Measurements from ENCODE around the gene CUL3. TPM values are rescaled to one million over a fixed set of nuclear protein-coding genes. Genes with fewer than 3 reads are reported as not detected.

CUL3 gene
- total RNA-seq, 1 donor from 2014 or later: 196 TPM

DNA sequence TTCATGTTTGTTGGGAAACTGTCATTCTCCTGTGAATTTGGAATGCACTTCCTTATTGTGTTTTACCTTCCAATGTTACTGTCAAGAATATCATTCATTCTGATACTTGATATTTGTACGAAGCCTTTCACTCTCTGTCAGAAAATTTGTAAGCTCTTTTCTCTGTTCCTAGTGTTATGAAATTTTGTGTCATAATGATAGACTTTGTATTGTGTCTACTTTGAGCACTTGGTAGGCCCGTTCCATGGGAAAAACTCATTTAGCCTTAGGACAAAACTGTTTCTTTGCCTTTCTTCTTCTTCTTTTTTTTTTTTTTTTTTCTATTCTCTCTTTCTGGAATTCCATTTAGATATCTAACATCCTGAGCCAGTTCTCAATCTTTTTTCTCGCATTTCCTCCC lies 131.3 kb downstream of the CUL3 start:
- TF ChIP-seq, protein P1, sequence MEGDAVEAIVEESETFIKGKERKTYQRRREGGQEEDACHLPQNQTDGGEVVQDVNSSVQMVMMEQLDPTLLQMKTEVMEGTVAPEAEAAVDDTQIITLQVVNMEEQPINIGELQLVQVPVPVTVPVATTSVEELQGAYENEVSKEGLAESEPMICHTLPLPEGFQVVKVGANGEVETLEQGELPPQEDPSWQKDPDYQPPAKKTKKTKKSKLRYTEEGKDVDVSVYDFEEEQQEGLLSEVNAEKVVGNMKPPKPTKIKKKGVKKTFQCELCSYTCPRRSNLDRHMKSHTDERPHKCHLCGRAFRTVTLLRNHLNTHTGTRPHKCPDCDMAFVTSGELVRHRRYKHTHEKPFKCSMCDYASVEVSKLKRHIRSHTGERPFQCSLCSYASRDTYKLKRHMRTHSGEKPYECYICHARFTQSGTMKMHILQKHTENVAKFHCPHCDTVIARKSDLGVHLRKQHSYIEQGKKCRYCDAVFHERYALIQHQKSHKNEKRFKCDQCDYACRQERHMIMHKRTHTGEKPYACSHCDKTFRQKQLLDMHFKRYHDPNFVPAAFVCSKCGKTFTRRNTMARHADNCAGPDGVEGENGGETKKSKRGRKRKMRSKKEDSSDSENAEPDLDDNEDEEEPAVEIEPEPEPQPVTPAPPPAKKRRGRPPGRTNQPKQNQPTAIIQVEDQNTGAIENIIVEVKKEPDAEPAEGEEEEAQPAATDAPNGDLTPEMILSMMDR (IDR thresholded peaks at IDR 0.05): no peak
- no peak for TF ChIP-seq EZH2 (IDR thresholded peaks at IDR 0.05)
- TF ChIP-seq EZH2phosphoT487 (IDR thresholded peaks at IDR 0.05): no peak
- Histone ChIP-seq H3K27me3 (no peaks in the 10 kb centered on the region), H3K9ac (no peak overlapping the region), H3K9me3 (ENCODE audit: low read depth) (no peaks in the 10 kb centered on the region), H3K27ac (no peak overlapping the region), H2AFZ (replicated peaks) (no peak overlapping the region), H3K4me3 (no peak overlapping the region), H3K4me2 (no peak overlapping the region), H3K36me3 (no peaks in the 10 kb centered on the region), H3K79me2 (ENCODE audit: low read depth) (no peaks in the 10 kb centered on the region), H3F3A (ENCODE audit: low read depth) (no peaks in the 10 kb centered on the region), H3K4me1 (no peaks in the 10 kb centered on the region), H4K20me1 (ENCODE audit: low read depth) (no peaks in the 10 kb centered on the region)
- Mint-ChIP-seq H3K9me3 (peaks cover 8% of the 10 kb centered on the region), H3K27me3 (ENCODE audit: insufficient read depth, low read depth) (peaks cover 3% of the 10 kb centered on the region), H3K4me3 (no peak overlapping the region), H3K36me3 (no peaks in the 10 kb centered on the region), H3K4me1 (no peaks in the 10 kb centered on the region), H3K27ac (no peak overlapping the region)
- DNase-seq (ENCODE audit: low spot score): no peak

- H3K27me3 Mint-ChIP-seq (ENCODE audit: insufficient read depth, low read depth): no peaks in the 10 kb centered on the region
These were observed 135.7 kb downstream of the CUL3 start for GRCh38 chr2:224449212-224450147.

DNA sequence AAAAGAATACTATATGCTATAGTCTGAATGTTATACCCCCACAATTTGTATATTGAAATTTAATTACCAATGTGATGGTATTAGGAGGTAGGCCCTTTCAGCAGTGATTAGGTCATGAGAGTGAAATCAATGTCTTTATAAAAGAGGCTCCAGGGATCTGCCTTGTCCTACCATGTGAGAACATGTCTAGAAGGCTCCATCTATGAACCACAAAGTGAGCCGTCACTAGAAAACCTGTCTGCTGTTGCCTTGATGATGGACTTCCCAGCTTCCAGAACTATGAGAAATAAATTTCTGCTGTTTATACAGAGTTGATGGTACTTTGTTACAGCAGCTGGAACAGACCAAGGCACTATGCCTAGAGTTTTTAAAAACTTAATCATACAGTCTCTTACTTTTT lies 136.9 kb downstream of the CUL3 start:
- Histone ChIP-seq H3K79me2 (ENCODE audit: low read depth) (no peaks in the 10 kb centered on the region), H3K27me3 (no peaks in the 10 kb centered on the region), H3K9me3 (ENCODE audit: low read depth) (no peaks in the 10 kb centered on the region), H3F3A (ENCODE audit: low read depth) (no peaks in the 10 kb centered on the region), H3K4me1 (no peaks in the 10 kb centered on the region), H4K20me1 (ENCODE audit: low read depth) (no peaks in the 10 kb centered on the region), H3K4me3 (no peak overlapping the region), H3K4me2 (no peak overlapping the region), H3K9ac (no peak overlapping the region), H2AFZ (replicated peaks) (no peak overlapping the region), H3K27ac (no peak overlapping the region), H3K36me3 (no peaks in the 10 kb centered on the region)
- Mint-ChIP-seq H3K27me3 (ENCODE audit: insufficient read depth, low read depth) (peaks cover 4% of the 10 kb centered on the region), H3K4me1 (no peaks in the 10 kb centered on the region), H3K27ac (no peak overlapping the region), H3K4me3 (no peak overlapping the region), H3K36me3 (no peaks in the 10 kb centered on the region), H3K9me3 (peaks cover 7% of the 10 kb centered on the region)
- TF ChIP-seq EZH2phosphoT487 (IDR thresholded peaks at IDR 0.05) (no peak), EZH2 (IDR thresholded peaks at IDR 0.05) (no peak)
- TF ChIP-seq, protein P1 (IDR thresholded peaks at IDR 0.05): no peak
- no peak for DNase-seq (ENCODE audit: low spot score)

More at GRCh38 chr2:224449212-224450147, 135.7 kb downstream of the CUL3 start:
- no peak overlapping the region for H3K4me3 ChIP-seq
- no peaks in the 10 kb centered on the region for H3K9me3 ChIP-seq (ENCODE audit: low read depth)
- Mint-ChIP-seq H3K4me3 (no peak overlapping the region), H3K9me3 (no peaks in the 10 kb centered on the region), H3K27ac (no peak overlapping the region), H3K36me3 (no peaks in the 10 kb centered on the region), H3K4me1 (no peaks in the 10 kb centered on the region)
- no peak for DNase-seq (ENCODE audit: low spot score)
- peak overlapping the region; percentile 26 for H2AFZ ChIP-seq (replicated peaks)
- H3K4me1 ChIP-seq: no peaks in the 10 kb centered on the region
- TF ChIP-seq, protein P1 (IDR thresholded peaks at IDR 0.05): peak; percentile 67
- no peak for TF ChIP-seq EZH2phosphoT487 (IDR thresholded peaks at IDR 0.05)
- H3K27ac ChIP-seq: no peak overlapping the region
- no peak overlapping the region for H3K9ac ChIP-seq
- H4K20me1 ChIP-seq (ENCODE audit: low read depth): no peaks in the 10 kb centered on the region
- no peaks in the 10 kb centered on the region for H3F3A ChIP-seq (ENCODE audit: low read depth)
- no peak overlapping the region for H3K4me2 ChIP-seq
- H3K79me2 ChIP-seq (ENCODE audit: low read depth): no peaks in the 10 kb centered on the region
- no peaks in the 10 kb centered on the region for H3K36me3 ChIP-seq
- H3K27me3 ChIP-seq: no peaks in the 10 kb centered on the region

Data from neural progenitor cell (in vitro differentiated cells).